ENCODE results near the gene TEAD4.

The TEAD4 gene

DNA sequence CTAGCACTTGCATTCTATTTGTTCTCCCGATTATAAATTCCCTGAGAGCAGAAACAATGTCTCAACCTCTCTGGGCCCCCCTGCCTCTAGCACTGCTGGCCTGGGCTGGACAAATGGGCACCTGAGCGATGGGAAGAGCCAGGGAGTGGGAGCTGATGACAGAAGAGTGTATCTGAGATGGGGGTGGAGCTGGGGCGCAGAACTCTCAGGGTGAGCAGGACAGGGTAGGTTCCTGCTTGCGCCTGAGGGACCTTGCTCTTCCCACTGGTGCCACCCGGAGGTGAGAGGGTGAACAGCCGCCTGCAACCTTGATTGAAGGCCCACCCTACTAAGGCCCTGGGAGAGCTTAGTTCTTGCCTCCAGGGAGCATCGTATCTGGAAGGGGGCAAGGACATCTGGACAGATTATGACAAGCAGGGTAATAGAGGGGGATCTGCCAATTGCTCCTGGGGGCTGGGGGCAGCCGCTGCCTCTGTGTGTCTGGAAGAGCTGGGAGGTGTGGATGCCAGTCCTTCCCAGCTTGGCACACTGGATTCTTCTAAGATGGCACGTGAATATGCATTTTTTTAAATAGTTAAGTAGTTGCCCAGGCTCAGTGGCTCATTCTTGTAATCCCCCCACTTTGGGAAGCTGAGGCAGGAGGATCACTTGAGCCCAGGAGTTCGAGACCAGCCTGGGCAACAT lies 75.0 kb downstream of the TEAD4 start:
- DNase-seq = no peak

DNA sequence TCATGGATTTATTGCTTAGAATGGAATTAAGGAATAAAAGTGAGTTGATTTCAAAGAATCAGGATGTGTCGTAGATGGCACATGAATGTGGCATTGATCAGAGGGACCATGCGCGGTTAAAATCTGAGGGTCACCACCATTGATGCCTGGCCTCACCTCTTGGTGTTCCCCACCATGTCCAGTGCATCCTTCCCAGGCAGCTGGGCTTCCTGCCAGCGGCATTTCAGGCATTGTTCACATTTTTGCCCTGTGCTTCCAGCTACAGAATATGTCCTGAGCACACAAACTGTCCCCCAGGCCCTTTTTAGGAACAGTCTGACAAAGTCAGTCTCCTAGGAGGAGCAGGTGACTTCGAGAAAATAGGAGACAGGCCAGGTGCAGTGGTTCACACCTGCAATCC lies 76.0 kb downstream of the TEAD4 start:
- DNase-seq = no peak

DNA sequence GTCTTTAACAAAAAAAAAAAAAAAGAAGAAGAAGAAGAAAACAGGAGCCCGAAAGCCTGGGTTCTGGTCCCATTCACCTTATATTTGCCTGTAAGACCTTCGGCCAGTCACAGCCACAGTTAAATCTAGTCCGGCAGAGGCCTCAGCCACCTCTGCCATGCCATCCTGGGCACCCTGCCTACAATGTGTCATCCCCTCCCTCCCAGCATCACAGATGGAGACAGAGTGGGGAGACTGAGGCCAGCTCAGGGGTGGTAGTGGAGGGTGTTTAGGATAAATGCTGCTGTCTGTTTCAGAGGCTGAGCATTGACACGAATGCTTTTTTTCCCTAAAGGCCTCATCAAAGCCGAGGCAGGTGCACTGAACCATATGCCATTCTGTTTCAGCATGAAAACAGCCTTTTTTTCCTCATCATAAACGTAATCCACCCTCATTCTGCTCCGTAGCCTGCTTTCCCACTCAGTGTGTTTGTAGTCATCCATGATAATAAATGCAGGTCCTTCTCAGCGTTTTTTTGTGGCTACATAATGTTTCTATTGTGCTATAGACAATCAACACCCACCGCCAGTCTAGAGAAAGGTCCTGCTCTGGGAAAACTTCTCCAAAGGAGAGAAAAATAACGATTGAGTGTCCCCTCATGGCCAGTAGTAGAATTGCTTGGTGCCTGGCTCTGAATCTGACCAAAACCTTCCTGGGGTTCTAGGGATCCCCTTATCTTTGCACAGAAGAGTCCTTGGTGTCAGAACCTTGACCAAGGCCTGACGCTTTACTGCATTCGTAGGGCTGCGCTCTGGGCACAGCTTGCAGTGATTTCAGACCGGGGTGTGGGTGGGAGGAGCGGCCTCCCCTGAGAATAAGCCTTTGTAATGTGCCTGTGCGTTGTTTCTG lies 76.9 kb downstream of the TEAD4 start:
- no peak for DNase-seq

DNA sequence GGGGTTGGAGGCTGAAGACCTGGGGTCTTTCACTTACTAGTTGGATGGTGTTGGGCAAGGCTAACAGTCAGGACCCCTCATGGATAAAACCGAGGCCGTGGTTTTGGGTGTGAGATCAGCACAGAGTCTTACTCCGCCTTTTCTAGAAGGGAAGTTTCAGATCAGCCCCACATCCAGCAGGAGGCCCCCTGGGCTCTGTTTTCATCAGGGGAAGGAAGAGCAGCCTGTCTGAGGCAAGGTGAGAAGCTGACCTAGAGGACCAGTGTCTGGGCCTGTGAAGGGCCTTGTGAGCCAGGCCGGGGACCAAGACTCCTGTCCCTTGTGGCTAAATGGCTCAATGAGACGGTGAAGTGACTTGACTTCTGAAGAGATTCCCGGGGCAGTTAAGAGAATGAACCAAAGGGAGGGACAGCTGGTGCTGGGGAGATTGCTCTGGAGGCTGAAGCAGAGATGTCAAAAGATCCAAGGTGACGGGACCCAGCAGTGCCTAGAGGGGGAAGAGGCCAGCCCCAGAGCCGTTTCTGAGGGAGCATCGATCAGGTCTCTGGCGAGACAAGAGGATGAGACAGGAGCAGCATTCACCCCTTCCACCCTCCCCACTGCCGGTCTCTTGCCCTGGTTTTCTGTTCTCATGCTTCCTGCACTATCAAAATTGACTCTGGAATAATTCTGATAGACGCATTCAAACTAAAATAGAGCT lies 77.9 kb downstream of the TEAD4 start:
- no peak for DNase-seq

DNA sequence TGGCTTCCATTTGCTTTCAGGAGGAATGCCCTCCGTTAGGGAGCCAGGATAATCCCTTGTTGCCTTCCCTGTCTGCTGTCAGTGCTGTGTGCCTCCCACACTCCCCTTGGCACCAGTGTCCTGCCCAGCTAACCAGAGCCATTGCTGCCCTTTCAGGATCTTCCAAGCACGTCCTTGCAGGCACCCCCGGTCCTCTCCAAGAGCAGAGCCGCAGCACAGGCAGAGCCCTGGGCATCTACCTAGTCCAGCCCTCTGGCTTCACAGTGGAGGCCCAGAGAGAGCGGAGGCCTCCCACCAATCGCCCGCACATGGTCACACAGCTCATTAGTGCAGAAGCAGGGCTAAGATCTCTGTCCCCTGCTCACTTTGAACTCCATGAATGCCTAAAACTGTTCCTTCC lies 79.0 kb downstream of the TEAD4 start:
- no peak for DNase-seq

DNA sequence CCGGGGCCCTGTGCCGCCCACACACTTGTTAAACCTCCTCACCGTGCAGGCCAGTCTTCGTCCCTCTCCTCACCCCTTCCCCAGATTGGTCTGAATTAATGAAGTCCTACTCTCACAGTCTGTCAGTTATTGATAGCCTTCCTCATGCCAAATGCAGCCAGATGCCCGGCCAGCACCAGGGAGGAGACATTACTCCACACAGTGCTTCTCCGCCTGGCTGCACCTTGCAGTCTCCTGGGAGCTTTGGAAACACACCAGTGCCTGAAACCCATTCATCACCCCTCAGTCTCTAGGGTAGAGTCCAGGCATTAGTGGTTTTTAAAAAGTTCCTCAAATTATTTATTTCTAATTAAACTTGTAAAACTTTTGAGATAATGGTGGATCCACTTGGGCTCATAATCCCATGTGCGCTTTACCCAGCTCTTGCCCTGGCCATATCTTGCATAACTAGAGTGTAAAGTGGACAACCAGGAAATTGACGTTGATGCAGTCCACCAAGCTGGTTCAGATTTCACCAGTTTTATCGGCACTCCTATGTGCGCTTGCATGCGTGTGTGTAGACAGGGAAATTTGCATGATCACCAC lies 79.8 kb downstream of the TEAD4 start:
- no peak for DNase-seq

DNA sequence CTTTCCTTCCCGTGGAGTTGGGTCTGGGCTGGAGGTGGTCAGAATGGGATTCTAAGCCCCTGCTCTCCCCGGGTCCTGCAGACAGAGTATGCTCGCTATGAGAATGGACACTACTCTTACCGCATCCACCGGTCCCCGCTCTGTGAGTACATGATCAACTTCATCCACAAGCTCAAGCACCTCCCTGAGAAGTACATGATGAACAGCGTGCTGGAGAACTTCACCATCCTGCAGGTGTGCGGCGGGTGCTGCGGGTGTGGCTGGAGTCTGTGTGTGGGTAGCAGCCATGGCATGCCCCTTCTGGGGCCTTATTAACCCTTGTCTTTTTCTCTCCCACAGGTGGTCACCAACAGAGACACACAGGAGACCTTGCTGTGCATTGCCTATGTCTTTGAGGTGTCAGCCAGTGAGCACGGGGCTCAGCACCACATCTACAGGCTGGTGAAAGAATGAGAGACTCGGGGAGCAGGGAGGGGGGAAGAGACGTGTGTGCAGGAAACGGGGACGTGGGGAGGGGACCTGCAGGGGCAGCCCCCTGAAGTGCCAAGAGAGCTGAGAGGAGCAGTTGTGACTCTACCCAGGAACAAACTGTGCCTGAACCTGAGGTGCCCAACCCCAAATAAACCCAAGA lies 80.9 kb downstream of the TEAD4 start:
- DNase-seq = no peak

DNA sequence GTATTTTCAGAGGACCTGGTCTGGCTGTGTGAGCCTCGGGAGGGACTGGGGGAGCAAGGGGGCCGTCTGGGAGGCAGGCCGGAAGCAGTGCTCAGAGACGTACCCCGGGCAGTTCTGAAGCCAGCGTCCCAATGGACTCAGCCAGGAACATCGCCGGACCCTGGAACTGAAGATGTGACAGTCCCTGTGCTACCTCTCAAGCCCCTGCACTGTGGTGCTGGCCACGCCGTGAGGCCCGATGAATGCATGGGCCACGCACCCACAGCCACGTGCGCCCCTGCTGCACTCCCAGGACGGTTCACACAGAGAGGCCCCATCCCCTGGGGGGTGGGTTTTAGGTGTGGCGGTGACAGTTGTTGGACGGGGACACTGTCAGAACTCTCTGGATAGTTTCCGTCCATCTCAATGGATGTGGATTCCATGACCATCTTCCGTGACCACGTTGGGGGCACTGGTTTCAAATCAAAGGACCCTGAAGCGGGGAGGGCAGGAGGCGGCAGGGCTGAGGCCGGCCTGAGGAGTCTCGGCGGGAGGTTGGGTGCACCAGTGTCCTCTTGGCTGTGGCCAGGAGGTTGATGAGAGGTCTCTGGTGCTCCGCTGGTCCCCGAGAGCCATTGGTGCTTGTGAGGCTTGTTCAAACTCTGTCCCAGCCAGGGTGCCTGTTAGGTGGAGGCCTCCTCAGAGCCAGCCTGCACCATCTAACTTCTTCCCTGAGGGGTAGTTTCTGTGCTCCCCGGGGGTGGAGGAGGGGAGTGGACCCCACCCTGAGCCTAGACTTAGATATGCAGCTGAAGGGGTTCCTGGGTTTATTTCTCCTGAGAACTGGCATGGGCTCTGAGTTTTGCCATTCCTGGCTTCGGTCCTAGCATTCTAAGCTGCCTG lies 81.7 kb downstream of the TEAD4 start:
- no peak for DNase-seq

DNA sequence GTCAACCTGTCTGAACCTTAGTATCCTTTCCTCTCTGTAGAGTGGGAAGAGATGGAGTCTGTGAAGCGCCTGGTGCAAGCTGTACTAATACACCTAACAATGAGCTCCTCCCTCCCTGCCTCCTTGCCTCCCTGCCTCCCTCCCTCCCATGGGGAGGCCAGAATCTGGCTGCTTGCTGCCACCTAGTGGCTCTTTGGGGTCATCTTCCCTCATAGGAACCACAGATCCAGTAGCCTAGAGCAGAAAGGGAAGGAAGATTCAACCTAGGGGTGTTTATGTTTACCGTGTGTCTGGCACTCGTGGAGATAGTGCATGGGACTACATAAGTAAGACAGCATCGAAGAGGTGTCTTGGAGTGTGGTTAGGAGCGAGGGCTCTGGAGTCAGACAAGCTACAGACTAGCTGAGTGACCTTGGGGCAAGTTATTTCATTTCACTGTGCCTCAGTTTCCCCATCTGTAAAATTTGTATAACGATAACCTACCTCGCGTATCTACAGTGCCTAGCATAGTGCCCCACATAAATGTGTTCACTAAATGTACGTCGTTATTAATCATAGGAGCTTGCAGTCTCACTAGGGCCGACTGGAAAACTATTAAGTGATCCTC lies 82.5 kb downstream of the TEAD4 start:
- DNase-seq = peak; percentile 16

DNA sequence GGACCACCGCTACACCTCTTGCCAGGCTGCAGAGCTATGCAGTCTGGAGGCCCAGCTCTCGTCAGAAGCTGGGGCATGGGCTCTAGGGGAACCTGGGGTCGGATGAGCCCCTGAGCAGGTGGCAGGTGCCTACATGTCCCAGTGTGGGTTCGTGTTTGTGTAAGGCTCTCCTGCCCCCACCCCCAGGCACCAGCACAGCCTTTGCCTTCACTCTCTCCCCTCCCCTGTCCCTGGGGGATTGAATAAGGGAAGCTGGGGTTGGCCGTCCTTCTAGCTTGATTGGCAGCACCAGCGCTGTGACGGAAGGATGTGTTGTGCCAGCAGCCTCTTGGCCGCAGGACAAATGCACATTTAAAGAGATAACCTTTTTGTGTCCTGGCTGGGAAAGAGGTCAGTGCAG lies 83.2 kb downstream of the TEAD4 start:
- no peak for DNase-seq

DNA sequence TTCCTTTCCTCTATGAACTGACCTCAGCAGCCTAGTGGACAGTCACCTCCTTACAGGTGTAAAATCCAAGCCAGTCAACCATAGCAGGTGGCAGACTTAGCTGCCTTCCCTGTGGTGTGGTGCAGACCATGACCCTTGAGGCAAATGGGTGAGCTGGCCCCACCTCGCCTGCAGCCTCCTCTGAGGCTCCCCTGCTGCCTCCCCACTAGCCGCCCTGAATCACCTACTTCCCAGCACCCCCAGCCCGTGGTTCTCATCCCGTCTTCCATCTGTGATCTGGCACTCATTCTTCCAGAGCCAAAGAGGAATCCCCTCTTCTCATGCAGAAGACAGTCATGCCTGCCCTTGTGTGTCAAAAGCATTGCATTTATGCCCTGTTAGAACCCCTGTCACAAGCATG lies 83.6 kb downstream of the TEAD4 start:
- no peak for DNase-seq

DNA sequence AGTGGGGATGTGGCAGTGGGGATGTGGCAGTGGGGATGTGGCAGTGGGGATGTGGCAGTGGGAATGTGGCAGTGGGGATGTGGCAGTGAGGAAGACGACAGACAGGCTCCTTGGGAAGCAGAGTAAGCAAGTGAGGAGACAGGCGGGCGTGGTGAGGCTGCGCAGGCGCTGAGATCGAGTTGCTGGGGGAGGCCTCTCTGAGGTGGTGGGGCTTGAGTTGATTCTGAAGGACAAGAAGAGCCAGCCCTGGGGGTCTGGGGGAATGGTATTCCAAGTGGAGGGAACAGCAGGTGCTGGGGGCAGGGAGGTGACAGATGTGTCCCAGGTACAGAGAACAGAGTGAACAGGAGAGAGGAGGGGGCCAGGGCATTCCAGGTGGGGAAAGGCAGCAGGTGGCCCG lies 84.2 kb downstream of the TEAD4 start:
- no peak for DNase-seq

DNA sequence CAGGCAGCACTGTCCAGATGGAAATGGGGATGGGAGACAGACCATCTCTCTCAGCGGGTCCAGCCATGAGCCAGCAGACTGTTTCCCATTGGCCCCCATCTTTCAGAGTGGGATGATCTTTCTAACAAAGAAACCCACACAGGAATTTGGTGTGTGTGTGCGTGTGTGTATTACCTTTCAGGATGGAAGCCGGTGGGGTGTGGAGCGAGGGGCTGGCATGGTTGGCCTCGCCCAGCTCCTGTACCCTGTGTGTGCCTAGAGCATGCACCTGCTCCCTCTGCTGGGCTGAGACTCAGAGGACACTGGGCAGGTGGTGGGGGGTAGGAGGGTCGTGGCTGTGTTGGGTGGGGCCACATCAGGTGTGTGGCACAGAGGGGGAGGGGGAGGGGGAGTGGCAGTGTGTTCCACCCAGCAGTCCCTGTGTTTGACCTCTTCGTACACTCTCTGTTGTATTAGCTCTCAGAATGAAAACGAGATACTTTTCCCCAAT lies 85.0 kb downstream of the TEAD4 start:
- DNase-seq = no peak

DNA sequence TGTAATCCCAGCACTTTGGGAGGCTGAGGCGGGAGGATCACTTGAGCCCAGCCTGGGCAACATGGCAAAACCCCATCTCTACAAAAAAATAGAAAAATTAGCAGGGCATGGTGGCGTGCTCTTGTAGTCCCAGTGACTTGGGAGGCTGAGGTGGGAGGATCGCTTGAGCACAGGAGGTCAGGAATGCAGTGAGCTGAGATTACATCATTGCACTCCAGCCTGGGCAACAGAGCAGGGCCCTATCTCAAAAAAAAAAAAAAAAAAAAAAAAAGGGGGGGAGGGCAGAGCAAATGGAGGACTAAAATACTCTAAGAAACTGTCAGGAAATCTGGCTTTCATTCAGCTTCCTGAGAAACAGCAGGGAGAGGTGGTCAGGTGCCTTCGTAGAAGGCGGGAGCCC lies 86.3 kb downstream of the TEAD4 start:
- no peak for DNase-seq

DNA sequence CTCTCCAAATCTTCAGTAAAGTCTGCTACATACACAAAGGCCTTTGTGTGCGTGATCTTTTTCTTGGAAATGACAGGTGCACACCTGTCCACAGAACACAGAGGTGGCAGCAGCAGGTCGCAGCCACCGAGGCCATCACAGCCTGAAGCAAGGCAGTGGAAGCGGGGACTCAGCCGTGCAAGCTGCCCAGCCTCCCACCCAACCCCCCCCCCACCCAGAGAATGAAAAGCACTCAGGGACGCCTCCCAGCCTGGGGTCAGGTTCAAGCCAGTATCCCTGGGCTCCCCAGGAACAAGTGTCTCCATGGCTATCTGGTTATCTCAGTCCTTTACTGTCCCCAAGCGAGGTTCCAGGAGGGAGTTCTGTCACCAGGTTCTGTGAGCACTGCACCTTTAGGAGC lies 86.8 kb downstream of the TEAD4 start:
- DNase-seq = no peak

DNA sequence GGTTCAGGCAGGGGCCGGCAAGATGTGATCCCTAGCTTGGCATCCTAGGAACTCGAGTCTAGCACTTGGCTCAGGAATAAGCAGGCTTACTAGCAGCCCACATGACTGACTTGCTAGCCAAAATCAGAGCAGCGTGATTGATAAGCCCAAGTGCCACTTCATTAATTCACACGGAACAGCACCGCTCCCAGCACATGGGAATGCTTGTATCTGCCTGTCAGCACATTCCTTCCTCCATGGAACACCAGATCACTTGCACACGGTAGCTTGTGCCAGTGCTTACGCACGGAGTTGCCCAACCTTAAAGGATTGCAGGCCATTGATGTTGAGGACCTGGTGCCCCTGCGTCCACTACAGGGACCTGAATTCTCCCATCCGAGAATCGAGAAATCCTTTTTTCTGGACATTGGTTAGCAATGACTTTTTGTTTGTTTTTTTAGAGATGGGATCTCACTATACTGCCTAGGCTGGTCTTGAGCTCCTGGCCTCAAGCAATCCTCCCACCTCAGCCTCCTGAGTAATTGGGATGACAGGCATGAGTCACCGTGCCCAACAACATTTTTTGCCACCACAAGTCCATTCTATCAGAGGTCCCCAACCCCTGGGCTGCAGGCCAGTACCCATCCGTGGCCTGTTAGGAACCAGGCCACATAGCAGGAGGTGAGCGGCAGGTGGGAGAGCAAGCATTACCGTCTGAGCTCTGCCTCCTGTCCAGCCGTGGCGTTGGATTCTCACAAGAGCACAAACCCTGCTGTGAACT lies 87.4 kb downstream of the TEAD4 start:
- DNase-seq = no peak

DNA sequence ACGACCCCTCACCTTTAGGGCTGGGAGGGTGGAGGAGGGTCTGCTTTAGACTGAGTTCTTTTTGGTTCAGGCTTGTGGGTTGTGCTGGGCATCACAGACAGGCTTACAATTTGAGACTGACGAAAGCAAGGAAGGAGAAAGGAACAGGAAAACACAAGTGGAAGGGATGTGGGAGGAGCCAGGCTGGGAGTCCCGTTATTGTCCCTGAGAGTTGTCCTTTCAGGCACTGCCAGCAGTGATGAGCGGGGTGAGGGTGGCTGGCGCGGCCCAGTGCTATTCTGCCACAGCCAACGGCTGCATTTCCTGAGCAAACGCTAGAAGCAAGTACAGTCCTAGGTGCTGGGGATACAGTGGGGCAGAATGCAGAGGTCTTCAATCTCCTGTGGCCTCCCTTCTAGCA lies 88.8 kb downstream of the TEAD4 start:
- DNase-seq = no peak

DNA sequence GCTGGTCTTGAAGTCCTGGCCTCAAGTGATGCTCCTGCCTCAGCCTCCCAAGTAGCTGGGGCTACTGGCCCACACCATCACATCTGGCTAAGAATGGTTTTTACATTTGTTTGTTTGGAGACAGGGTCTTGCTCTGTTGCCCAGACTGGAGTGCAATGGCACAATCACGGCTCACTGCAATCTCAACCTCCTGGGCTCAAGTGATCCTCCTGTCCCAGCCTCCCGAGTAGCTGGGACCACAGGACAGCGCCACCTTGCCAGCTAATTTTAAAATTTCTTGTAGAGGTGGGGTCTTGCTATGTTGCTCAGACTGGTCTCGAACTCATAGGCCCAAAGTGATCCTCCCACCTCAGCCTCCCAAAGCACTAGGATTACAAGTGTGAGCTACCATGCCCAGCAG lies 89.3 kb downstream of the TEAD4 start:
- DNase-seq = no peak

DNA sequence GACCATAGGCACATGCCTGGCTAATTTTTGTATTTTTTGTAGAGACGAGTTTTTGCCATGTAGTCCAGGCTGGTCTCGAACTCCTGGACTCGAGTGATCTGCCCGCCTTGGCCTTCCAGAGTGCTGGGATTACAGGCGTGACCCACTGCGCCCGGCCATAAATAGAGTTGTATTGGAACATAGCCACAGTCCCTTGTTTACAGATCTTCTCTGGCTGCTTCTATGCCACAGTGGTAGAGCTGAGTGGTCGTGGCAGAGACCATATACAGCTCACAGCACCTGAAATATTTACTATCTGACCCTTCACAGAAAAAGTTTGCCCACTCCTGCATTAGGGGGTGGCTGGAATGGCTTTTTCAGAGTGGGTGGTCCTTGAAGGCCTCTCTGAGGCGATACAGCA lies 90.0 kb downstream of the TEAD4 start:
- no peak for DNase-seq

DNA sequence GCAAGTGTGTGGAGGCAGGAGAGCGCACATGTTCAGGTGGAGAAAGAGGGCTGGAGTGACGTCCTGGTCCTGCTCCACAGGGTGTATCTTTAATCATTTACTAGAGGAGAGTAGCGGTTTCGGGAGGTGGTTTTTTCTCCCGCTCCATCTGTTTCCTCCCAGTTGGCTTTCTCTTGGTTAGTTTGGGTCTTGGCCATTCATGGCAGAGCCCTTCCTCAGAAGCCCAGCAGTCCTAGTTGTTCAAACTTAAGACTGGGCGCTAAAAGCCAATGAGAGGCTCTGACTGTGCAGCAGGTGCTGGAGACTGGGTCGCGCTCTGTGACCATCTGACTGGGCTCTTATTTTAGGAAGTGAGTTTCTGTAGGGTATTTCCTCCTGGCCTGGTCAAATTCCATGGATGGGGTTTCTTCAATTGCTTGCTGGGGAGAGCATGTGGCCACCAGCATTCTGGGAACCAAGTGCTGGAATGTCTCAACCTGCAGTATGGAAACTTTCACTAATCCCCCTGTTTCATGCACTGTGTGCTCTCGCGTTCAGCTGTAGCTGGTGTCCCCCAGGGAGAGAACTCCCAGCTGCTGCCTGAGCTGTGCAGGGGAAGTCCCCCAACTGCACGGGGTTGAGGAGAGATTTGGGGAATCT lies 90.5 kb downstream of the TEAD4 start:
- no peak for DNase-seq

Measured in activated effector memory CD4-positive, alpha-beta T cell treated with Interleukin-2 at 50 U/mL for 16 hours (primary cell).